PC-9 (cell line): ENCODE measurements around the gene EXOSC5. TPM values are rescaled to one million over a fixed set of nuclear protein-coding genes. Genes with fewer than 3 reads are reported as not detected.
"Not testable (repeated sequence)": the region's sequence is repeated elsewhere in the genome, so short reads cannot be mapped to it uniquely, and the experiment has no call there.

Experiments
- BruUV-seq: library from RNA; stranded (reverse); fragments of 400-500 nt; replicated peaks from 2 replicates; lab custom pipeline; 2021; lab: Mats Ljungman, UMichigan
- CTCF ChIA-PET: fragments of 300-600 bp; sonication (Branson Sonifier 250); formaldehyde crosslinking; loops from one replicate; lab custom pipeline; 2022; ENCODE audit warnings: antibody characterized with exemption; lab: Charles Lee
- POLR2A ChIA-PET: fragments of 300-600 bp; sonication (Branson Sonifier 250); formaldehyde crosslinking; loops from one replicate; lab custom pipeline; 2022; ENCODE audit warnings: antibody characterized with exemption; ENCODE audit not compliant: unreplicated experiment; lab: Charles Lee
- DNase-seq, 2 experiments: peaks; one replicate each; pipeline versions ENCODE4 v3.0.0 to v3.0.0-alpha.2; 2015 to 2022; ENCODE audit warnings: mixed read lengths in 1 of 2
- H2AFZ ChIP-seq: fragments of 200-600 bp; sonication (generic); 2 replicates; pipeline ENCODE4 v1.8.1; 2017; ENCODE audit warnings: antibody characterized with exemption
- H3F3A ChIP-seq: fragments of 200-600 bp; sonication (generic); 2 replicates; pipeline ENCODE4 v1.8.1; 2017; ENCODE audit warnings: antibody characterized with exemption, mild to moderate bottlenecking, low read depth; ENCODE audit not compliant: insufficient read depth
- H3K27ac ChIP-seq: fragments of 200-600 bp; sonication (generic); 2 replicates; pipeline ENCODE4 v1.6.1; 2016; ENCODE audit warnings: mixed run types
- H3K27me3 ChIP-seq: fragments of 200-600 bp; sonication (generic); 2 replicates; pipeline ENCODE4 v1.6.1; 2016; ENCODE audit warnings: low read depth, mixed run types; ENCODE audit not compliant: insufficient read depth
- H3K36me3 ChIP-seq: fragments of 200-600 bp; sonication (generic); 2 replicates; pipeline ENCODE4 v1.6.1; 2016; ENCODE audit warnings: low read depth, mixed run types
- H3K4me1 ChIP-seq: fragments of 200-600 bp; sonication (generic); replicated peaks from 2 replicates; pipeline ENCODE4 v1.6.1; 2016; ENCODE audit warnings: mixed run types; ENCODE audit not compliant: insufficient read depth
- H3K4me2 ChIP-seq: fragments of 200-600 bp; sonication (generic); 2 replicates; pipeline ENCODE4 v1.6.1; 2017; ENCODE audit warnings: mixed run types
- H3K4me3 ChIP-seq: fragments of 200-600 bp; sonication (generic); 2 replicates; pipeline ENCODE4 v1.6.1; 2016; ENCODE audit warnings: mixed run types
- H3K79me2 ChIP-seq: fragments of 200-600 bp; sonication (generic); 2 replicates; pipeline ENCODE4 v1.6.1; 2017; ENCODE audit warnings: low read depth, mixed run types
- H3K9me2 ChIP-seq: fragments of 200-600 bp; sonication (generic); 2 replicates; pipeline ENCODE4 v1.8.1; 2017; ENCODE audit warnings: mild to moderate bottlenecking; ENCODE audit not compliant: insufficient read depth
- H3K9me3 ChIP-seq: fragments of 200-600 bp; sonication (generic); 2 replicates; pipeline ENCODE4 v1.8.1; 2016; ENCODE audit warnings: low read depth; ENCODE audit not compliant: insufficient read depth
- H4K20me1 ChIP-seq: fragments of 200-600 bp; sonication (generic); 2 replicates; pipeline ENCODE4 v1.8.1; 2017; ENCODE audit not compliant: insufficient read depth
- EZH2 ChIP-seq: fragments of 200-600 bp; sonication (generic); IDR thresholded peaks from 2 replicates; pipeline ENCODE4 v1.8.0; 2017; ENCODE audit warnings: antibody characterized with exemption, low read depth
- intact Hi-C: fragments of 100-400 bp; cut with micrococcal nuclease; formaldehyde crosslinking; loops from one replicate; pipeline ENCODE4 v1.10.0; 2022; ENCODE audit not compliant: unreplicated experiment
- total RNA-seq: library from RNA; stranded (reverse); gene quantifications from 2 replicates; pipeline ENCODE4 v1.2.3, GENCODE V29; 2021
- TF ChIP-seq, protein P1 (sequence below): fragments of 200-600 bp; sonication (generic); conservative IDR thresholded peaks from 2 replicates; pipeline ENCODE4 v1.6.1; 2017; ENCODE audit warnings: mixed run types, antibody characterized with exemption, mild to moderate bottlenecking, moderate library complexity

The EXOSC5 gene
- total RNA-seq, 1 experiment from 2014 or later, result 37.7 TPM

- ChIA-PET CTCF (no interaction called here), POLR2A (no interaction called here)
- no peaks in the 10 kb centered on the region for H3K36me3 ChIP-seq
- H4K20me1 ChIP-seq, result no peaks in the 10 kb centered on the region
- no peak for TF ChIP-seq EZH2
- TF ChIP-seq, protein P1, sequence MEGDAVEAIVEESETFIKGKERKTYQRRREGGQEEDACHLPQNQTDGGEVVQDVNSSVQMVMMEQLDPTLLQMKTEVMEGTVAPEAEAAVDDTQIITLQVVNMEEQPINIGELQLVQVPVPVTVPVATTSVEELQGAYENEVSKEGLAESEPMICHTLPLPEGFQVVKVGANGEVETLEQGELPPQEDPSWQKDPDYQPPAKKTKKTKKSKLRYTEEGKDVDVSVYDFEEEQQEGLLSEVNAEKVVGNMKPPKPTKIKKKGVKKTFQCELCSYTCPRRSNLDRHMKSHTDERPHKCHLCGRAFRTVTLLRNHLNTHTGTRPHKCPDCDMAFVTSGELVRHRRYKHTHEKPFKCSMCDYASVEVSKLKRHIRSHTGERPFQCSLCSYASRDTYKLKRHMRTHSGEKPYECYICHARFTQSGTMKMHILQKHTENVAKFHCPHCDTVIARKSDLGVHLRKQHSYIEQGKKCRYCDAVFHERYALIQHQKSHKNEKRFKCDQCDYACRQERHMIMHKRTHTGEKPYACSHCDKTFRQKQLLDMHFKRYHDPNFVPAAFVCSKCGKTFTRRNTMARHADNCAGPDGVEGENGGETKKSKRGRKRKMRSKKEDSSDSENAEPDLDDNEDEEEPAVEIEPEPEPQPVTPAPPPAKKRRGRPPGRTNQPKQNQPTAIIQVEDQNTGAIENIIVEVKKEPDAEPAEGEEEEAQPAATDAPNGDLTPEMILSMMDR, result no peak
- H3K27me3 ChIP-seq, result no peaks in the 10 kb centered on the region
- no peak overlapping the region for H3K4me2 ChIP-seq
- no peak overlapping the region for H3K27ac ChIP-seq
- no peak for DNase-seq
- H3K79me2 ChIP-seq, result no peaks in the 10 kb centered on the region
- H3K4me3 ChIP-seq, result no peak overlapping the region
- H3F3A ChIP-seq, result no peaks in the 10 kb centered on the region
- H3K9me3 ChIP-seq, result no peaks in the 10 kb centered on the region
- no peak overlapping the region for H2AFZ ChIP-seq
- H3K9me2 ChIP-seq, result no peaks in the 10 kb centered on the region
- no peaks in the 10 kb centered on the region for H3K4me1 ChIP-seq
- no TSS peak for BruUV-seq
- intact Hi-C loops, result no loop called here
These were observed 23.2 kb downstream of the EXOSC5 start for GRCh38 chr19:41373993-41374392.

DNA sequence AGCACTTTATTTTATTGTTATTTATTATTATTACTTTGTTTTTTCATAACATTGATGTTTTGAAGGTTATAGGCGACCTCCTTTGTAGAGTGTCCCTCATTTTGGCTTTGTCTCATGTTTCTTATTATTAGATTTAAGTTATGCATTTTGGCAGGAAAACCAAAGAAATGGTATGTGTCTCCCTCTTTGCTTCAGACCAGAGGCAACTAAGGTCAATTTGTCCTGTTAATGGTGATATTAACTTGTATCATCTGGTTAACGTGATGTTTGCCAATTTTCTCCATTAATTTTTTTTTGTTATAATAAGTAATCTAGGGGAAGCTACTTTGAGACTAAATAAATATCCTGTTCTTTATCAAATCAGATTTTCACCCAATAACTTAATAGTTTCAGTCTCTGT, 24.7 kb downstream of the EXOSC5 start:
- DNase-seq, result no peak
- H3K79me2 ChIP-seq, result no peaks in the 10 kb centered on the region
- no peaks in the 10 kb centered on the region for H3K9me2 ChIP-seq
- CTCF ChIA-PET, result no interaction called here
- H3K36me3 ChIP-seq, result no peaks in the 10 kb centered on the region
- BruUV-seq, result no TSS peak
- H3F3A ChIP-seq, result no peaks in the 10 kb centered on the region
- no peak overlapping the region for H2AFZ ChIP-seq
- intact Hi-C loops, result no loop called here
- no peaks in the 10 kb centered on the region for H4K20me1 ChIP-seq
- no peak overlapping the region for H3K4me3 ChIP-seq
- H3K27ac ChIP-seq, result no peak overlapping the region
- no peaks in the 10 kb centered on the region for H3K9me3 ChIP-seq
- no peaks in the 10 kb centered on the region for H3K27me3 ChIP-seq
- TF ChIP-seq EZH2, result no peak
- TF ChIP-seq, protein P1, result no peak
- no peak overlapping the region for H3K4me2 ChIP-seq
- peaks cover 7% of the 10 kb centered on the region; the same call in 1 of the 2 replicates for H3K4me1 ChIP-seq
- POLR2A ChIA-PET, result no interaction called here

DNA sequence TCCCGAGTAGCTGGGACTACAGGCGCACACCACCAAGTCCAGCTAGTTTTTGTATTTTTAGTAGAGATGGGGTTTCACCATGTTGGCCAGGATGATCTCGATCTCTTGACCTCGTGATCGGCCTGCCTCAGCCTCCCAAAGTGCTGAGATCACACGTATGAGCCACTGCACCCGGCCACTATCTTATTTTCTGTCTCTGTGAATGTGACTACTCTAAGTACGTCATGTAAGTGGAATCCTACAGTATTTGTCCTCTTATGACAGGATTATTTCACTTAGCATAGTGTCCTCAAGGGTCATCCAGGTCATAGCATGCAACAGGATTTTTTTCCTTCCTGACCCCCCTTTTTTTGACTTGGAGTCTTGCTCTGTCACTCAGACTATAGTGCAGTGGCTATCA, 25.6 kb downstream of the EXOSC5 start:
- no peaks in the 10 kb centered on the region for H3K27me3 ChIP-seq
- ChIA-PET POLR2A (no interaction called here), CTCF (no interaction called here)
- no peaks in the 10 kb centered on the region for H4K20me1 ChIP-seq
- no peak for TF ChIP-seq EZH2
- TF ChIP-seq, protein P1, result no peak
- H3K36me3 ChIP-seq, result no peaks in the 10 kb centered on the region
- H3K4me2 ChIP-seq, result no peak overlapping the region
- no TSS peak for BruUV-seq
- DNase-seq, result no peak
- no peak overlapping the region for H3K4me3 ChIP-seq
- intact Hi-C loops, result no loop called here
- H3K9me2 ChIP-seq, result no peaks in the 10 kb centered on the region
- no peak overlapping the region for H2AFZ ChIP-seq
- H3K9me3 ChIP-seq, result no peaks in the 10 kb centered on the region
- no peak overlapping the region for H3K27ac ChIP-seq
- H3F3A ChIP-seq, result no peaks in the 10 kb centered on the region
- peaks cover 6% of the 10 kb centered on the region for H3K79me2 ChIP-seq
- H3K4me1 ChIP-seq, result peaks cover 9% of the 10 kb centered on the region; the same call in 1 of the 2 replicates

- H3K4me1 ChIP-seq, POLR2A ChIA-PET, H3K9me2 ChIP-seq, H3K27ac ChIP-seq, H2AFZ ChIP-seq, BruUV-seq, DNase-seq, H4K20me1 ChIP-seq, H3K4me3 ChIP-seq, H3K27me3 ChIP-seq, H3K4me2 ChIP-seq, H3K9me3 ChIP-seq, H3K36me3 ChIP-seq, CTCF ChIA-PET, H3F3A ChIP-seq, intact Hi-C loops: not testable (repeated sequence)
- H3K79me2 ChIP-seq, result peaks cover 10% of the 10 kb centered on the region
These were observed 26.0 kb downstream of the EXOSC5 start for GRCh38 chr19:41371119-41371518.
